GM20431 (cell line): ENCODE data around the gene MID2.
"Not testable (repeated sequence)": the region's sequence is repeated elsewhere in the genome, so short reads cannot be mapped to it uniquely, and the experiment has no call there.

Experiments used
- in situ Hi-C: fragments of 300-500 bp; cut with MseI, MboI; formaldehyde crosslinking; loops from one replicate; pipeline ENCODE4 v1.15.0; 2020; ENCODE audit warnings: low sequenced_read_pairs; ENCODE audit not compliant: unreplicated experiment

MID2 gene

GRCh38 chrX:107935664-107936433, 110.2 kb downstream of the MID2 start:
- in situ Hi-C loops: no loop called here

- in situ Hi-C loops: no loop called here
These were observed 110.7 kb downstream of the MID2 start for GRCh38 chrX:107936434-107936730.

- in situ Hi-C loops: no loop called here
These were observed 114.4 kb downstream of the MID2 start for GRCh38 chrX:107940095-107940494.

- in situ Hi-C loops: not testable (repeated sequence)
These were observed 129.7 kb downstream of the MID2 start for GRCh38 chrX:107955337-107955736.

GRCh38 chrX:107968623-107969022, 143.0 kb downstream of the MID2 start:
- in situ Hi-C loops: no loop called here

- in situ Hi-C loops: no loop called here
These were observed 144.4 kb downstream of the MID2 start for GRCh38 chrX:107970073-107970472.

GRCh38 chrX:107971636-107972035, 146.0 kb downstream of the MID2 start:
- in situ Hi-C loops: no loop called here
